ENCODE data around the gene POPDC3. TPM values are rescaled to one million over a fixed set of nuclear protein-coding genes. Genes with fewer than 3 reads are reported as not detected.
"Not testable (repeated sequence)": the region's sequence is repeated elsewhere in the genome, so short reads cannot be mapped to it uniquely, and the experiment has no call there.

The POPDC3 gene
- total RNA-seq, 1 donor from 2014 or later, result 0.39 TPM

GRCh38 chr6:105196076-105196475, 16.3 kb upstream of the POPDC3 start:
- DNase-seq (ENCODE audit: low read depth in 2 of 2), result no peak

GRCh38 chr6:105194591-105194990, 14.8 kb upstream of the POPDC3 start:
- no peak for DNase-seq (ENCODE audit: low read depth in 2 of 2)

- DNase-seq (ENCODE audit: low read depth in 2 of 2), result no peak
These were observed 14.3 kb upstream of the POPDC3 start for GRCh38 chr6:105194106-105194505.

GRCh38 chr6:105193647-105194046, 13.8 kb upstream of the POPDC3 start:
- no peak for DNase-seq (ENCODE audit: low read depth in 2 of 2)

GRCh38 chr6:105192707-105193465, 13.1 kb upstream of the POPDC3 start:
- DNase-seq (ENCODE audit: low read depth in 2 of 2), result no peak

- DNase-seq (ENCODE audit: low read depth in 2 of 2), result peak in 1 of 2 donors; percentile 60
These were observed 11.5 kb upstream of the POPDC3 start for GRCh38 chr6:105191351-105191750.

GRCh38 chr6:105189026-105189820, 9.4 kb upstream of the POPDC3 start:
- peak in 1 of 2 donors; percentile 62 for DNase-seq (ENCODE audit: low read depth in 2 of 2)

GRCh38 chr6:105188251-105188650, 8.4 kb upstream of the POPDC3 start:
- DNase-seq (ENCODE audit: low read depth in 2 of 2), result no peak

GRCh38 chr6:105186576-105186975, 6.8 kb upstream of the POPDC3 start:
- no peak for DNase-seq (ENCODE audit: low read depth in 2 of 2)

- peak in 1 of 2 donors; percentile 78 for DNase-seq (ENCODE audit: low read depth in 2 of 2)
These were observed 5.1 kb upstream of the POPDC3 start for GRCh38 chr6:105184921-105185320.

GRCh38 chr6:105181981-105182515, 2.2 kb upstream of the POPDC3 start:
- peak in 1 of 2 donors; percentile 21 for DNase-seq (ENCODE audit: low read depth in 2 of 2)

- DNase-seq (ENCODE audit: low read depth in 2 of 2), result no peak
These were observed 1.2 kb downstream of the POPDC3 start for GRCh38 chr6:105178636-105179035.

- DNase-seq (ENCODE audit: low read depth in 2 of 2), result peak in 1 of 2 donors; percentile 32
These were observed 1.7 kb downstream of the POPDC3 start for GRCh38 chr6:105178110-105178509.

GRCh38 chr6:105177556-105177955, 2.3 kb downstream of the POPDC3 start:
- DNase-seq (ENCODE audit: low read depth in 2 of 2), result no peak

- no peak for DNase-seq (ENCODE audit: low read depth in 2 of 2)
These were observed 5.3 kb downstream of the POPDC3 start for GRCh38 chr6:105174512-105174911.

- DNase-seq (ENCODE audit: low read depth in 2 of 2), result not testable (repeated sequence)
These were observed 7.3 kb downstream of the POPDC3 start for GRCh38 chr6:105172515-105172914.

GRCh38 chr6:105170059-105170458, 9.8 kb downstream of the POPDC3 start:
- DNase-seq (ENCODE audit: low read depth in 2 of 2), result no peak

GRCh38 chr6:105167914-105168313, 11.9 kb downstream of the POPDC3 start:
- DNase-seq (ENCODE audit: low read depth in 2 of 2), result no peak

- no peak for DNase-seq (ENCODE audit: low read depth in 2 of 2)
These were observed 15.4 kb downstream of the POPDC3 start for GRCh38 chr6:105164418-105164817.

GRCh38 chr6:105163183-105163582, 16.6 kb downstream of the POPDC3 start:
- DNase-seq (ENCODE audit: low read depth in 2 of 2), result no peak

- no peak for DNase-seq (ENCODE audit: low read depth in 2 of 2)
These were observed 17.4 kb downstream of the POPDC3 start for GRCh38 chr6:105162377-105162776.

- DNase-seq (ENCODE audit: low read depth in 2 of 2), result no peak
These were observed 18.4 kb downstream of the POPDC3 start for GRCh38 chr6:105161421-105161820.
